Measurements from ENCODE around the gene SMURF2.
"Not testable (repeated sequence)": the region's sequence is repeated elsewhere in the genome, so short reads cannot be mapped to it uniquely, and the experiment has no call there.

Gene SMURF2

GRCh38 chr17:64628641-64629040 lies 33.5 kb downstream of the SMURF2 start:
- no peak for DNase-seq

GRCh38 chr17:64627797-64628196 lies 34.3 kb downstream of the SMURF2 start:
- DNase-seq, result no peak

- DNase-seq, result no peak
Measured at GRCh38 chr17:64626827-64627226, 35.3 kb downstream of the SMURF2 start.

GRCh38 chr17:64625541-64625940 lies 36.6 kb downstream of the SMURF2 start:
- DNase-seq, result no peak

- DNase-seq, result no peak
Measured at GRCh38 chr17:64622931-64623654, 39.0 kb downstream of the SMURF2 start.

GRCh38 chr17:64621772-64622171 lies 40.3 kb downstream of the SMURF2 start:
- DNase-seq, result no peak

- no peak for DNase-seq
Measured at GRCh38 chr17:64618848-64619247, 43.3 kb downstream of the SMURF2 start.

- DNase-seq, result no peak
Measured at GRCh38 chr17:64617125-64617780, 44.9 kb downstream of the SMURF2 start.

GRCh38 chr17:64615028-64615677 lies 47.0 kb downstream of the SMURF2 start:
- DNase-seq, result no peak

GRCh38 chr17:64614266-64615027 lies 47.7 kb downstream of the SMURF2 start:
- DNase-seq, result no peak

- DNase-seq, result no peak
Measured at GRCh38 chr17:64611369-64611768, 50.7 kb downstream of the SMURF2 start.

- not testable (repeated sequence) for DNase-seq
Measured at GRCh38 chr17:64610244-64610643, 51.9 kb downstream of the SMURF2 start.

- no peak for DNase-seq
Measured at GRCh38 chr17:64608571-64608981, 53.5 kb downstream of the SMURF2 start.

- DNase-seq, result no peak
Measured at GRCh38 chr17:64607862-64608565, 54.1 kb downstream of the SMURF2 start.

- not testable (repeated sequence) for DNase-seq
Measured at GRCh38 chr17:64604532-64604931, 57.6 kb downstream of the SMURF2 start.

- no peak for DNase-seq
Measured at GRCh38 chr17:64603987-64604386, 58.1 kb downstream of the SMURF2 start.

- DNase-seq, result no peak
Measured at GRCh38 chr17:64599827-64600226, 62.3 kb downstream of the SMURF2 start.

GRCh38 chr17:64599187-64599676 lies 62.9 kb downstream of the SMURF2 start:
- peak; percentile 34 for DNase-seq

- DNase-seq, result no peak
Measured at GRCh38 chr17:64598672-64599071, 63.4 kb downstream of the SMURF2 start.

- no peak for DNase-seq
Measured at GRCh38 chr17:64596988-64597387, 65.1 kb downstream of the SMURF2 start.

- no peak for DNase-seq
Measured at GRCh38 chr17:64596439-64596838, 65.7 kb downstream of the SMURF2 start.

GRCh38 chr17:64591944-64592343 lies 70.2 kb downstream of the SMURF2 start:
- DNase-seq, result no peak
